Nephron (organoid): Measurements from ENCODE around the gene SLC4A8.

Source experiments
- H3K27ac Mint-ChIP-seq, 3 experiments: 2 replicates each; pipeline ENCODE4 v1.8.0; 2020; ENCODE audit warnings: mixed read lengths in 3 of 3, mild to moderate bottlenecking in 2 of 3, moderate library complexity in 1 of 3
- H3K27me3 Mint-ChIP-seq: 2 replicates; pipeline ENCODE4 v1.8.0; 2021; ENCODE audit warnings: low read depth, mild to moderate bottlenecking, moderate library complexity, mixed read lengths
- H3K36me3 Mint-ChIP-seq: 2 replicates; pipeline ENCODE4 v1.8.0; 2020; ENCODE audit warnings: low read depth, mixed read lengths
- H3K4me1 Mint-ChIP-seq: 2 replicates; pipeline ENCODE4 v1.8.0; 2020; ENCODE audit warnings: mixed read lengths
- H3K4me3 Mint-ChIP-seq, 3 experiments: 2 replicates each; pipeline ENCODE4 v1.8.0; 2020; ENCODE audit warnings: mild to moderate bottlenecking in 3 of 3, mixed read lengths in 3 of 3, moderate library complexity in 2 of 3
- H3K9me3 Mint-ChIP-seq: 2 replicates; pipeline ENCODE4 v1.8.0; 2020; ENCODE audit warnings: mixed read lengths
- TF ChIP-seq, protein P1 (sequence below), 3 experiments: fragments of 200-600 bp; sonication (generic); IDR thresholded peaks; one replicate each; pipeline ENCODE4 v1.5.0; 2021; ENCODE audit warnings: antibody characterized with exemption in 3 of 3; ENCODE audit not compliant: unreplicated experiment in 3 of 3

Gene SLC4A8

DNA sequence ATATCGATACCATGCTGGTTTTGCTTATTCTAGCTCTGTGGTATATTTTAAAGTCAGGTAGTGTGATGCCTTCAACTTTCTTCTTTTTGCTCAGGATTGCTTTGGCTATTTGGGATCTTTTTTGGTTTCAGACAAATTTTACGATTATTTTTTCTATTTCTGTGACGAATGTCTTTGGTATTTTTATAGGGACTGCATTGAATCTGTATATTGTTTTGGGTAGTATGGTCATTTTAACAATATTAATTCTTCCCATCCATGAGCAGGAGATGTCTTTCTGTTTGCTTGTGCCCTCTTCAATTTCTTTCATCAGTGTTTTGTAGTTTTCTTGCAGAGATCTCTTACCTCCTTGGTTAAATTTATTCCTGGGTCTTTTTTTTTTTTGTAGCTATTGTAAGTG lies 10.8 kb upstream of the SLC4A8 start:
- Mint-ChIP-seq H3K36me3 (no peaks in the 10 kb centered on the region), H3K4me3 (no peak overlapping the region), H3K9me3 (no peaks in the 10 kb centered on the region), H3K27me3 (no peaks in the 10 kb centered on the region), H3K4me1 (no peaks in the 10 kb centered on the region), H3K27ac (no peak overlapping the region)
- TF ChIP-seq, protein P1, sequence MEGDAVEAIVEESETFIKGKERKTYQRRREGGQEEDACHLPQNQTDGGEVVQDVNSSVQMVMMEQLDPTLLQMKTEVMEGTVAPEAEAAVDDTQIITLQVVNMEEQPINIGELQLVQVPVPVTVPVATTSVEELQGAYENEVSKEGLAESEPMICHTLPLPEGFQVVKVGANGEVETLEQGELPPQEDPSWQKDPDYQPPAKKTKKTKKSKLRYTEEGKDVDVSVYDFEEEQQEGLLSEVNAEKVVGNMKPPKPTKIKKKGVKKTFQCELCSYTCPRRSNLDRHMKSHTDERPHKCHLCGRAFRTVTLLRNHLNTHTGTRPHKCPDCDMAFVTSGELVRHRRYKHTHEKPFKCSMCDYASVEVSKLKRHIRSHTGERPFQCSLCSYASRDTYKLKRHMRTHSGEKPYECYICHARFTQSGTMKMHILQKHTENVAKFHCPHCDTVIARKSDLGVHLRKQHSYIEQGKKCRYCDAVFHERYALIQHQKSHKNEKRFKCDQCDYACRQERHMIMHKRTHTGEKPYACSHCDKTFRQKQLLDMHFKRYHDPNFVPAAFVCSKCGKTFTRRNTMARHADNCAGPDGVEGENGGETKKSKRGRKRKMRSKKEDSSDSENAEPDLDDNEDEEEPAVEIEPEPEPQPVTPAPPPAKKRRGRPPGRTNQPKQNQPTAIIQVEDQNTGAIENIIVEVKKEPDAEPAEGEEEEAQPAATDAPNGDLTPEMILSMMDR (IDR thresholded peaks at IDR 0.05; ENCODE audit: unreplicated experiment in 3 of 3): no peak

DNA sequence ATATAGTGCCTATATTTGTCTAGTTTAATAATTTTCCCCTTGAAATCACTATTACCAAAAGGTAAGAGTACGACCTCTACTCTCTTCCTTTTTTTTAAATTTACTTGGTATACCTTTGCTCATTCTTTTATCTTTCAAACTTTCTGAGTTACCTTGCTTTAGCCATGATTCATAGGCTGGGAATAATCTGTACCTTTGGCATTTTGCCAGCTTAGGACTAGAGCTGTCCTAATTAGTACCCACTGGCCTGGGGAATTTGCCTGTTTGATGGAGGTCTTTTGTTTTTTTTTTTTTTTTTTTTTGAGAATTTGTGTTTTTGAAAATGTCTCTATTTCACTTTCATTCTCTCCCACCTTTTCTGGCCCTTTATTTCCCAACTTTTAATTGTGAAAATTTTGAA lies 8.7 kb upstream of the SLC4A8 start:
- H3K4me3 Mint-ChIP-seq: no peak overlapping the region
- peaks cover 11% of the 10 kb centered on the region for H3K4me1 Mint-ChIP-seq
- peaks cover 5% of the 10 kb centered on the region for H3K27me3 Mint-ChIP-seq
- H3K36me3 Mint-ChIP-seq: no peaks in the 10 kb centered on the region
- H3K27ac Mint-ChIP-seq: no peak overlapping the region
- no peaks in the 10 kb centered on the region for H3K9me3 Mint-ChIP-seq
- TF ChIP-seq, protein P1 (IDR thresholded peaks at IDR 0.05; ENCODE audit: unreplicated experiment in 3 of 3): no peak

DNA sequence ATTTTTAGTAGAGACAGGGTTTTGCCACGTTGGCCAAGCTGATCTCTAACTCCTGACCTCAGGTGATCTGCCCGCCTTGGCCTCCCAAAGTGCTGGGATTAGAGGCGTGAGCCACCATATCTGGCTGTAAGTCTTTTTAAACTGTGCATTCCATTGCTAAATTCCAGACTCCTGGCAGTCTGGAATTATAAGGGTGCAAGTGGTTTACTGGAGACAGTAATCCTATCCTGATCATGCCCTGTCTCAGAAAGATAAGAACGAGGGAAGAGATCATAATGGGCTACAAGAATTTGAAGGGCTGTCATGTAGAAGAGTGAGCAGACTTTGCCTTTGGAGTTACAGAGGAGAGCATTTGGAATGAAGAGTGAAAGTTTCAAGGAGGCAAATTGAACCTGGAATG lies 6.8 kb upstream of the SLC4A8 start:
- Mint-ChIP-seq H3K4me1 (peaks cover 11% of the 10 kb centered on the region), H3K27me3 (peaks cover 12% of the 10 kb centered on the region), H3K4me3 (no peak overlapping the region), H3K27ac (peak overlapping the region in 1 of 3 experiments; percentile 33), H3K36me3 (no peaks in the 10 kb centered on the region), H3K9me3 (no peaks in the 10 kb centered on the region)
- TF ChIP-seq, protein P1 (IDR thresholded peaks at IDR 0.05; ENCODE audit: unreplicated experiment in 3 of 3): no peak

DNA sequence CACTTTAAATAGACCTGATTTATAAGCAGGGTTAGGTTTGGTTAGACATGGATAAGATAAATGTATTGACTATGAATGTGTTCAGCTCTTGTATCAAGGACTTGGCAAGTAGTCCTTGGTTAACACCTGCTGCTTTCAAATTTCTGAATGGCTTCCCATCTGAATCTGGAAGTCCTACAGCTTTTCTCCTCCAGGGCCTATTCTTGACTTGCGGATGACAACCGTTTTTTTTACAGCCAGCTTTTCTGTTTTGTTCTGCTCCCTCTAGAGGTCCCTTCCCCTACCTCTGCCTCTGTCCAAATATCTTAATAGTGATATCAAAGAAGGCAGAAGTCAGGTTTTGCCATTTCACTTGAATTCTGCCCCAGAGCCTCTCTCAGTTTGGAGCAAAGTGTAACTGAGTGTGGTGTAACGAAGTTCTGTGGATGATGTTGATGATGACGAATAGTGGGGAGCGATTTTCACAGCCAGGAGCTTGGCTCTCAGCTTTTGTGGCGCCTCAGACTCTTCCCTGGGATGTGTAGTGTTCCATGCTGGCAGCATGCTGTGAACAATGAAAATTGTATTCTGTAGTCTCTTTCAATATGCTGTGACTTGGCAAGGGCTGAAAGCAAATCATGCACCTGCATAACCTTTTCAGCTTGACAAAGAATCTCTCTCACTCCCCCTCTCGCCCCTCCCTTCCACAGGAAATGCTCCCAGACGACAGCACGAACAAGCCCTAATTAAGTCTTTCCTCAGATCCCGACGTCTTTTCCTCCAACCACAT lies 5.0 kb upstream of the SLC4A8 start:
- Mint-ChIP-seq H3K4me3 (no peak overlapping the region), H3K27ac (peak overlapping the region in 1 of 3 experiments; percentile 15), H3K36me3 (no peaks in the 10 kb centered on the region), H3K4me1 (peaks cover 23% of the 10 kb centered on the region), H3K9me3 (no peaks in the 10 kb centered on the region), H3K27me3 (peaks cover 16% of the 10 kb centered on the region)
- TF ChIP-seq, protein P1 (IDR thresholded peaks at IDR 0.05; ENCODE audit: unreplicated experiment in 3 of 3): peak in 2 of 3 experiments; percentile 18 to 19

DNA sequence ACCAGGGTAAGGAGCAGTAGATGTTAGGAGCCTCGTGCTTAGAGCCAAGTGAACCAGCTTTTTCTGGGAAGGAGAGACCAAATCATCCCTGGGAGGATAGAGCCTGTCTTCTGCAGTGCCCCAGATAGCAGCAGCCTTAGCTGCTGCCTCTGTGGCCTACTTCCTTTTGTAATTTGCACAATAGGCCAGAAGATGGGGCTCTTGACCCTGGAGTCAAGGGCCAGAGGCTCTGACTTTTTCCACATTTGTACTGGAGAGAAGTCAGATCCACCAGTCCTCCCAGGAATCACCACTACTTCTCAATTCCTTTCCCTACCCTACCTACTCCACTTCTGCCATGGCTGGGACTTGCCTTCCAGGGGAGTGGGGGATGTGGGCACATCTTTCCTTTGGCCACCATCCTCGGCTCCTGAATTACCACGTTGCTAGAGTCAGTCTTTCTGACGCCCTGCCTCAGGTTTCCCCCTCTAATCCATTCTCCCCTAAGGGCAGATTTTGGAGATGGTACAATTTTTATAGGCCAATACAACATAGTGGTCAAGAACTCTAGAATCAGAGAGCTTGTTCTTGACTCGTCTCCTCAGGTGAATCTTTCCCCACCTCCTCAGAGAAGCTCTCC lies 3.3 kb upstream of the SLC4A8 start:
- Mint-ChIP-seq H3K4me3 (no peak overlapping the region), H3K27ac (no peak overlapping the region), H3K4me1 (peaks cover 23% of the 10 kb centered on the region), H3K9me3 (no peaks in the 10 kb centered on the region), H3K36me3 (no peaks in the 10 kb centered on the region), H3K27me3 (peaks cover 16% of the 10 kb centered on the region)
- TF ChIP-seq, protein P1 (IDR thresholded peaks at IDR 0.05; ENCODE audit: unreplicated experiment in 3 of 3): peak; percentile 63 to 72 (median 69)
